ENCODE data around the gene SDHD. TPM values are rescaled to one million over a fixed set of nuclear protein-coding genes. Genes with fewer than 3 reads are reported as not detected.

SDHD gene
- polyA plus RNA-seq (101 to 126 TPM (median 121 TPM) in 3 replicates), polyA minus RNA-seq (171 to 255 TPM (median 235 TPM) in 3 replicates)
- 13.8 TPM for polyA plus RNA-seq (2011; ENCODE audit: low read depth)
- 112 and 120 TPM in 2 replicates for polyA plus RNA-seq (2011; cell fraction: cytosol; rRNA removed)
- 92.5 and 93.9 TPM in 2 replicates for polyA plus RNA-seq (2011; cell fraction: nucleus; rRNA removed)
- polyA plus RNA-seq (2012; ENCODE audit: low replicate concordance), result 74.3 and 78.7 TPM in 2 replicates
- polyA minus RNA-seq (2011; cell fraction: cytosol; rRNA and poly(A)+ RNA removed), result 47.4 TPM
- 20.9 and 25.8 TPM in 2 replicates for polyA minus RNA-seq (2011; cell fraction: nucleus; rRNA and poly(A)+ RNA removed)

DNA sequence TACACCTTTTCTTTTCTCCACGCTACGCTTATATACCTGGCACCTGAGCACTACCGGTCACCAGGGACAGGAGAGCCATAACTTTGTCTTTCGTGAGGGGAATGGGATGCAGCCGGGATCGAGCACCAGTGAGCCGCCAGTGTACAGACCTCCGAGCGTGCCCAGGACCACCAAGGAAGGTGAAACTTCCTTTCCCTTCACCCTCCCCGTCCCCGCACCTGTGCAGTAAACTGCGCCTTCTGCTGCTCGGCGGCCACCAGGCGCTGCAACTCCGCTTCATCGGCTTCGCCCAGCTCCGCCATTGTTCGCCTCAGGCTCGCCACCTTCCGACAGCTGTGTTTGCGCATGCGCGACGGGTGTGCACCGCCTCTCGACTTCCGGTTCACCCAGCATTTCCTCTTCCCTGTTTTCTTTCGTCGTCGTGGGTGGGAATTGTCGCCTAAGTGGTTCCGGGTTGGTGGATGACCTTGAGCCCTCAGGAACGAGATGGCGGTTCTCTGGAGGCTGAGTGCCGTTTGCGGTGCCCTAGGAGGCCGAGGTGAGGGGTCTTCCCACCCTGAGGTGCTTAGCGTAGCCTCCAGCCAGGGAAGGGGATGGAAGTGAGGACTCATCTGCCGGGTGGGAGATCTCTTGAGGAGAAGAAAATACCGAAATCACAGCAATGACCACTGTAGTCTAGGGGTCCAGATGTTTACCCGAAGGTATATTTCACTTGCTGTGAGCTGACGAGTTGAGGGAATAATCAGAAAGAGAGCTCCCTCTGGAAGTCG, at the start of gene SDHD, which contains the start of gene TIMM8B:
Gene SDHD (plus strand): TSS at position 452 of the 770 bp plus-strand sequence. CDS start 35 bp downstream, at position 487.
Gene TIMM8B (minus strand): TSS at position 335 of the 770 bp plus-strand sequence. CDS start 33 bp downstream, at position 302.
- TF ChIP-seq EZH2 (IDR thresholded peaks at IDR 0.05; ENCODE audit: low read length), result no peak
- TF ChIP-seq, protein P1, sequence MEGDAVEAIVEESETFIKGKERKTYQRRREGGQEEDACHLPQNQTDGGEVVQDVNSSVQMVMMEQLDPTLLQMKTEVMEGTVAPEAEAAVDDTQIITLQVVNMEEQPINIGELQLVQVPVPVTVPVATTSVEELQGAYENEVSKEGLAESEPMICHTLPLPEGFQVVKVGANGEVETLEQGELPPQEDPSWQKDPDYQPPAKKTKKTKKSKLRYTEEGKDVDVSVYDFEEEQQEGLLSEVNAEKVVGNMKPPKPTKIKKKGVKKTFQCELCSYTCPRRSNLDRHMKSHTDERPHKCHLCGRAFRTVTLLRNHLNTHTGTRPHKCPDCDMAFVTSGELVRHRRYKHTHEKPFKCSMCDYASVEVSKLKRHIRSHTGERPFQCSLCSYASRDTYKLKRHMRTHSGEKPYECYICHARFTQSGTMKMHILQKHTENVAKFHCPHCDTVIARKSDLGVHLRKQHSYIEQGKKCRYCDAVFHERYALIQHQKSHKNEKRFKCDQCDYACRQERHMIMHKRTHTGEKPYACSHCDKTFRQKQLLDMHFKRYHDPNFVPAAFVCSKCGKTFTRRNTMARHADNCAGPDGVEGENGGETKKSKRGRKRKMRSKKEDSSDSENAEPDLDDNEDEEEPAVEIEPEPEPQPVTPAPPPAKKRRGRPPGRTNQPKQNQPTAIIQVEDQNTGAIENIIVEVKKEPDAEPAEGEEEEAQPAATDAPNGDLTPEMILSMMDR (optimal IDR thresholded peaks at IDR 0.05 in 1 of 3, IDR thresholded peaks at IDR 0.05 in 1 of 3, conservative IDR thresholded peaks at IDR 0.05 in 1 of 3; ENCODE audit: extremely low read depth in 1 of 3, insufficient read depth in 2 of 3, low read length in 3 of 3), result peak; percentile 23 to 58 (median 28)
- peak within 1 kb of the TSS; percentile 68 to 100 (median 76) for H3K4me3 ChIP-seq (ENCODE audit: control insufficient read depth in 2 of 3, extremely low read depth in 1 of 3, insufficient read depth in 2 of 3, low read depth in 1 of 3, low read length in 3 of 3)
- DNase-seq (ENCODE audit: low read depth, low spot score) (peak; percentile 75), FAIRE-seq (peak; percentile 49)
- H3K36me3 ChIP-seq (ENCODE audit: control insufficient read depth in 2 of 2, extremely low read depth in 1 of 2, insufficient read depth in 2 of 2, low read length in 2 of 2), result peaks cover 15 to 43% of the 10 kb centered on the region in 2 experiments
- H3K79me2 ChIP-seq (ENCODE audit: control insufficient read depth, insufficient read depth, low read length), result peaks cover 52% of the 10 kb centered on the region
- no peaks in the 10 kb centered on the region for H3K9me1 ChIP-seq (ENCODE audit: control insufficient read depth, extremely low read depth, insufficient read depth, low read length)
- no peaks in the 10 kb centered on the region for H4K20me1 ChIP-seq (ENCODE audit: control insufficient read depth, extremely low read depth, insufficient read depth, low read length)
- peak within 1 kb of the TSS; percentile 97 for H2AFZ ChIP-seq (ENCODE audit: control insufficient read depth, low read length)
- dilution Hi-C loops (cut with MboI; ENCODE audit: extremely low pct_ligation_motif_present, low sequenced_read_pairs), result no loop called here
- H3K9ac ChIP-seq (ENCODE audit: control insufficient read depth, extremely low read depth, insufficient read depth, low read length), result peak within 1 kb of the TSS; percentile 97
- peak within 1 kb of the TSS; percentile 95 for H3K27ac ChIP-seq (ENCODE audit: control insufficient read depth, insufficient read depth, low read length)
- H3K4me1 ChIP-seq (ENCODE audit: control insufficient read depth, extremely low read depth, insufficient read depth, low read length), result peaks cover 14% of the 10 kb centered on the region
- no peaks in the 10 kb centered on the region for H3K9me3 ChIP-seq (ENCODE audit: control insufficient read depth, low read depth, low read length)
- no peaks in the 10 kb centered on the region for H3K27me3 ChIP-seq (ENCODE audit: control insufficient read depth, extremely low read depth, insufficient read depth, low read length)
- peak within 1 kb of the TSS; percentile 91 for H3K4me2 ChIP-seq (ENCODE audit: control insufficient read depth, extremely low read depth, insufficient read depth, low read depth, low read length)

DNA sequence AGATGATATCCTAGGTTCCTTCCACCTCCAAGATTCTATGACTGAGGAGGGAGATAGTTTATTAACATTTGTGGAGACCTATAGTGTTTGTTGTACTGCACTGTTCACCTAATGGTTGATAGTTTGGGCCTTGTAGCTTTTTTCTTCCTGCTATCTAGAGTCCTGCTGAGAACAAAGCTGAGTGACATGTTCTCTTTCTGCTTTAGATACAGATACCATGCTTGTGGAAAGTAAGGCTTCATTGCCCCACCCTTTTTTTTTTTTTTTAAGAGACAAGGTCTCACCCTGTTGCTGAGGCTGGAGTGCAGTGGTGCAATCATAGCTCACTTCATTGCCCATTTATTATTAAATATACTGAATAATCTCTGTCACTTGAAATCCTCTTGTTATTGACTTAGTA, 49.1 kb upstream of the SDHD start:
- H3K9me1 ChIP-seq (ENCODE audit: control insufficient read depth, extremely low read depth, insufficient read depth, low read length), result no peaks in the 10 kb centered on the region
- H3K4me1 ChIP-seq (ENCODE audit: control insufficient read depth, extremely low read depth, insufficient read depth, low read length), result peaks cover 11% of the 10 kb centered on the region
- no peaks in the 10 kb centered on the region for H3K79me2 ChIP-seq (ENCODE audit: control insufficient read depth, insufficient read depth, low read length)
- DNase-seq (ENCODE audit: low read depth, low spot score), result no peak
- H2AFZ ChIP-seq (ENCODE audit: control insufficient read depth, low read length), result no peak overlapping the region
- dilution Hi-C loops (cut with MboI; ENCODE audit: extremely low pct_ligation_motif_present, low sequenced_read_pairs), result no loop called here
- no peak overlapping the region for H3K27ac ChIP-seq (ENCODE audit: control insufficient read depth, insufficient read depth, low read length)
- no peak overlapping the region for H3K9ac ChIP-seq (ENCODE audit: control insufficient read depth, extremely low read depth, insufficient read depth, low read length)
- peaks cover 6 to 11% of the 10 kb centered on the region in 2 experiments for H3K36me3 ChIP-seq (ENCODE audit: control insufficient read depth in 2 of 2, extremely low read depth in 1 of 2, insufficient read depth in 2 of 2, low read length in 2 of 2)
- H3K4me2 ChIP-seq (ENCODE audit: control insufficient read depth, extremely low read depth, insufficient read depth, low read depth, low read length), result no peak overlapping the region
- FAIRE-seq, result no peak
- no peaks in the 10 kb centered on the region for H4K20me1 ChIP-seq (ENCODE audit: control insufficient read depth, extremely low read depth, insufficient read depth, low read length)
- no peaks in the 10 kb centered on the region for H3K27me3 ChIP-seq (ENCODE audit: control insufficient read depth, extremely low read depth, insufficient read depth, low read length)
- no peaks in the 10 kb centered on the region for H3K9me3 ChIP-seq (ENCODE audit: control insufficient read depth, low read depth, low read length)
- TF ChIP-seq, protein P1 (optimal IDR thresholded peaks at IDR 0.05 in 1 of 3, IDR thresholded peaks at IDR 0.05 in 1 of 3, conservative IDR thresholded peaks at IDR 0.05 in 1 of 3; ENCODE audit: extremely low read depth in 1 of 3, insufficient read depth in 2 of 3, low read length in 3 of 3), result no peak
- H3K4me3 ChIP-seq (ENCODE audit: control insufficient read depth in 2 of 3, extremely low read depth in 1 of 3, insufficient read depth in 2 of 3, low read depth in 1 of 3, low read length in 3 of 3), result no peak overlapping the region
